CD8-positive, alpha-beta memory T cell (primary cell): ENCODE results near the gene LYG2. TPM values are rescaled to one million over a fixed set of nuclear protein-coding genes. Genes with fewer than 3 reads are reported as not detected.
"Not testable (repeated sequence)": the region's sequence is repeated elsewhere in the genome, so short reads cannot be mapped to it uniquely, and the experiment has no call there.

ENCODE experiments used
- CTCF ChIA-PET: fragments of 350-600 bp; sonication (Branson Sonifier 250); formaldehyde crosslinking; loops from one replicate; lab custom pipeline; 2021; ENCODE audit warnings: antibody characterized with exemption; lab: Charles Lee
- POLR2A ChIA-PET: fragments of 350-600 bp; sonication (Branson Sonifier 250); formaldehyde crosslinking; loops from one replicate; lab custom pipeline; 2021; ENCODE audit warnings: antibody characterized with exemption; lab: Charles Lee
- DNase-seq, 5 donors: peaks; one replicate each; pipeline versions ENCODE4 v3.0.0 to v3.0.0-alpha.2; 2020 to 2022; ENCODE audit warnings: mixed read lengths in 1 of 5
- H3K27ac ChIP-seq: one replicate; pipeline ENCODE4 v1.7.0; 2013; ENCODE audit warnings: low read depth, mild to moderate bottlenecking, low read length, moderate library complexity
- H3K27me3 ChIP-seq: 2 replicates; pipeline ENCODE4 v1.7.0; 2013; ENCODE audit warnings: low read length, mild to moderate bottlenecking; ENCODE audit not compliant: insufficient read depth, poor library complexity, severe bottlenecking
- H3K36me3 ChIP-seq: 2 replicates; pipeline ENCODE4 v1.7.0; 2013; ENCODE audit warnings: mild to moderate bottlenecking, low read length, moderate library complexity; ENCODE audit not compliant: insufficient read depth
- H3K4me1 ChIP-seq: 2 replicates; pipeline ENCODE4 v1.7.0; 2013; ENCODE audit warnings: mild to moderate bottlenecking, low read length, moderate library complexity; ENCODE audit not compliant: insufficient read depth
- H3K4me3 ChIP-seq: 2 replicates; pipeline ENCODE4 v1.7.0; 2013; ENCODE audit warnings: mild to moderate bottlenecking, low read length
- H3K9me3 ChIP-seq: 2 replicates; pipeline ENCODE4 v1.7.0; 2013; ENCODE audit warnings: mild to moderate bottlenecking, low read length
- H3K27ac Mint-ChIP-seq, 8 donors: one replicate each; pipeline ENCODE4 v1.8.0; 2020 to 2021; ENCODE audit warnings: mixed read lengths in 8 of 8, mild to moderate bottlenecking in 6 of 8, inconsistent platforms in 3 of 8, moderate library complexity in 3 of 8
- H3K27me3 Mint-ChIP-seq, 2 donors: one replicate each; pipeline ENCODE4 v1.8.0; 2020 to 2021; ENCODE audit warnings: mixed read lengths in 2 of 2, mild to moderate bottlenecking in 1 of 2, moderate library complexity in 1 of 2
- H3K36me3 Mint-ChIP-seq, 3 donors: one replicate each; pipeline ENCODE4 v1.8.0; 2020 to 2021; ENCODE audit warnings: mixed read lengths in 3 of 3, inconsistent platforms in 1 of 3, mild to moderate bottlenecking in 1 of 3
- H3K4me1 Mint-ChIP-seq, 3 donors: one replicate each; pipeline ENCODE4 v1.8.0; 2020 to 2021; ENCODE audit warnings: mixed read lengths in 3 of 3, inconsistent platforms in 1 of 3, mild to moderate bottlenecking in 1 of 3
- H3K4me3 Mint-ChIP-seq, 7 donors: one replicate each; pipeline ENCODE4 v1.8.0; 2020 to 2021; ENCODE audit warnings: mixed read lengths in 7 of 7, mild to moderate bottlenecking in 6 of 7, moderate library complexity in 4 of 7, inconsistent platforms in 2 of 7
- H3K9me3 Mint-ChIP-seq, 5 donors: one replicate each; pipeline ENCODE4 v1.8.0; 2020 to 2022; ENCODE audit warnings: mixed read lengths in 5 of 5, mild to moderate bottlenecking in 3 of 5, moderate library complexity in 2 of 5, inconsistent platforms in 1 of 5
- polyA plus RNA-seq: library from polyadenylated mRNA; unstranded; fragments of 300-500 nt; fragmentation: Illumina TruSeq; gene quantifications from one replicate; pipeline ENCODE4 v1.2.3, GENCODE V29; 2021
- total RNA-seq, 2 experiments: library from RNA; stranded (reverse); gene quantifications; one replicate each; pipeline ENCODE4 v1.2.3, GENCODE V29; 2021

The LYG2 gene
- total and polyA plus RNA-seq, 3 experiments from 2014 or later: not detected

- H3K4me3 Mint-ChIP-seq, H3K36me3 ChIP-seq, H3K4me1 ChIP-seq, H3K27me3 ChIP-seq, H3K4me3 ChIP-seq, H3K9me3 ChIP-seq, CTCF ChIA-PET, H3K27ac ChIP-seq, H3K4me1 Mint-ChIP-seq, H3K27me3 Mint-ChIP-seq, POLR2A ChIA-PET, H3K27ac Mint-ChIP-seq, DNase-seq: not testable (repeated sequence)
- H3K9me3 Mint-ChIP-seq: peaks cover 0 to 11% (median 8%) of the 10 kb centered on the region in 5 donors
- H3K36me3 Mint-ChIP-seq: peaks cover 3 to 28% (median 23%) of the 10 kb centered on the region in 3 donors
Measured at GRCh38 chr2:99278195-99278765, 22.8 kb upstream of the LYG2 start.

- no peak overlapping the region for H3K27ac Mint-ChIP-seq
- peaks cover 0 to 27% (median 18%) of the 10 kb centered on the region in 5 donors for H3K9me3 Mint-ChIP-seq
- Histone ChIP-seq H3K4me3 (no peak overlapping the region), H3K36me3 (no peaks in the 10 kb centered on the region), H3K9me3 (no peaks in the 10 kb centered on the region), H3K27me3 (no peaks in the 10 kb centered on the region), H3K4me1 (no peaks in the 10 kb centered on the region), H3K27ac (no peak overlapping the region)
- no peaks in the 10 kb centered on the region for H3K4me1 Mint-ChIP-seq
- peaks cover 3 to 36% (median 15%) of the 10 kb centered on the region in 3 donors for H3K36me3 Mint-ChIP-seq
- H3K27me3 Mint-ChIP-seq: no peaks in the 10 kb centered on the region
- no peak for DNase-seq
- H3K4me3 Mint-ChIP-seq: no peak overlapping the region
- ChIA-PET CTCF (no interaction called here), POLR2A (no interaction called here)
Measured at GRCh38 chr2:99275882-99276281, 20.4 kb upstream of the LYG2 start.

- no peak for DNase-seq
- ChIA-PET CTCF (no interaction called here), POLR2A (no interaction called here)
- H3K9me3 ChIP-seq: no peaks in the 10 kb centered on the region
- Mint-ChIP-seq H3K4me1 (no peaks in the 10 kb centered on the region), H3K27me3 (peaks cover 0 to 1% of the 10 kb centered on the region in 2 donors), H3K36me3 (peaks cover 3 to 7% (median 4%) of the 10 kb centered on the region in 3 donors), H3K27ac (no peak overlapping the region), H3K9me3 (no peaks in the 10 kb centered on the region), H3K4me3 (no peak overlapping the region)
- no peak overlapping the region for H3K27ac ChIP-seq
- H3K4me1 ChIP-seq: no peaks in the 10 kb centered on the region
- H3K27me3 ChIP-seq: no peaks in the 10 kb centered on the region
- no peak overlapping the region for H3K4me3 ChIP-seq
- no peaks in the 10 kb centered on the region for H3K36me3 ChIP-seq
Measured at GRCh38 chr2:99261242-99261641, 5.8 kb upstream of the LYG2 start.

GRCh38 chr2:99260184-99260583 is 4.7 kb upstream of the LYG2 start:
- no peaks in the 10 kb centered on the region for H3K9me3 Mint-ChIP-seq
- H3K4me1 ChIP-seq: no peaks in the 10 kb centered on the region
- CTCF ChIA-PET: no interaction called here
- no peak overlapping the region for H3K4me3 ChIP-seq
- H3K27me3 Mint-ChIP-seq: peaks cover 0 to 1% of the 10 kb centered on the region in 2 donors
- no peak for DNase-seq
- no peak overlapping the region for H3K27ac Mint-ChIP-seq
- H3K36me3 Mint-ChIP-seq: peaks cover 3 to 8% (median 4%) of the 10 kb centered on the region in 3 donors
- POLR2A ChIA-PET: no interaction called here
- H3K4me3 Mint-ChIP-seq: no peak overlapping the region
- no peaks in the 10 kb centered on the region for H3K9me3 ChIP-seq
- no peaks in the 10 kb centered on the region for H3K4me1 Mint-ChIP-seq
- no peaks in the 10 kb centered on the region for H3K36me3 ChIP-seq
- no peak overlapping the region for H3K27ac ChIP-seq
- no peaks in the 10 kb centered on the region for H3K27me3 ChIP-seq

GRCh38 chr2:99259465-99259864 is 4.0 kb upstream of the LYG2 start:
- H3K27me3 ChIP-seq: no peaks in the 10 kb centered on the region
- CTCF ChIA-PET: no interaction called here

GRCh38 chr2:99256677-99257076 is 1.2 kb upstream of the LYG2 start:
- H3K27ac ChIP-seq: no peak overlapping the region
- Mint-ChIP-seq H3K4me1 (no peaks in the 10 kb centered on the region), H3K27ac (no peak overlapping the region), H3K9me3 (no peaks in the 10 kb centered on the region), H3K27me3 (peaks cover 0 to 1% of the 10 kb centered on the region in 2 donors), H3K4me3 (no peak overlapping the region), H3K36me3 (peaks cover 0 to 2% (median 0%) of the 10 kb centered on the region in 3 donors)
- no peaks in the 10 kb centered on the region for H3K36me3 ChIP-seq
- H3K4me3 ChIP-seq: no peak overlapping the region
- H3K4me1 ChIP-seq: no peaks in the 10 kb centered on the region
- H3K27me3 ChIP-seq: no peaks in the 10 kb centered on the region
- no peak for DNase-seq
- H3K9me3 ChIP-seq: no peaks in the 10 kb centered on the region
- POLR2A ChIA-PET: no interaction called here
- CTCF ChIA-PET: no interaction called here

More at GRCh38 chr2:99259465-99259864, 4.0 kb upstream of the LYG2 start:
- H3K36me3 ChIP-seq: no peaks in the 10 kb centered on the region
- Mint-ChIP-seq H3K9me3 (no peaks in the 10 kb centered on the region), H3K36me3 (peaks cover 3 to 8% (median 4%) of the 10 kb centered on the region in 3 donors), H3K4me1 (no peaks in the 10 kb centered on the region), H3K4me3 (no peak overlapping the region), H3K27ac (no peak overlapping the region), H3K27me3 (peaks cover 0 to 1% of the 10 kb centered on the region in 2 donors)
- no peaks in the 10 kb centered on the region for H3K4me1 ChIP-seq
- H3K4me3 ChIP-seq: no peak overlapping the region
- POLR2A ChIA-PET: no interaction called here
- no peak for DNase-seq
- no peak overlapping the region for H3K27ac ChIP-seq
- H3K9me3 ChIP-seq: no peaks in the 10 kb centered on the region

GRCh38 chr2:99249951-99250350 is 5.5 kb downstream of the LYG2 start:
- no peak overlapping the region for H3K4me3 Mint-ChIP-seq
- H3K27me3 Mint-ChIP-seq: no peaks in the 10 kb centered on the region
- no peaks in the 10 kb centered on the region for H3K4me1 ChIP-seq
- CTCF ChIA-PET: no interaction called here
- H3K27ac ChIP-seq: no peak overlapping the region
- DNase-seq: no peak
- no peaks in the 10 kb centered on the region for H3K4me1 Mint-ChIP-seq
- POLR2A ChIA-PET: no interaction called here
- H3K4me3 ChIP-seq: no peak overlapping the region
- no peaks in the 10 kb centered on the region for H3K27me3 ChIP-seq
- no peak overlapping the region for H3K27ac Mint-ChIP-seq
- peaks cover 5 to 15% (median 10%) of the 10 kb centered on the region in 3 donors for H3K36me3 Mint-ChIP-seq
- no peaks in the 10 kb centered on the region for H3K36me3 ChIP-seq
- H3K9me3 Mint-ChIP-seq: peaks cover 0 to 6% (median 2%) of the 10 kb centered on the region in 5 donors
- H3K9me3 ChIP-seq: no peaks in the 10 kb centered on the region

- no peaks in the 10 kb centered on the region for H3K27me3 Mint-ChIP-seq
- no peaks in the 10 kb centered on the region for H3K4me1 ChIP-seq
- no peak overlapping the region for H3K4me3 Mint-ChIP-seq
- peaks cover 8 to 12% (median 9%) of the 10 kb centered on the region in 3 donors for H3K36me3 Mint-ChIP-seq
- H3K27ac ChIP-seq: no peak overlapping the region
- H3K36me3 ChIP-seq: no peaks in the 10 kb centered on the region
- POLR2A ChIA-PET: no interaction called here
- no peaks in the 10 kb centered on the region for H3K27me3 ChIP-seq
- H3K27ac Mint-ChIP-seq: no peak overlapping the region
- no peak overlapping the region for H3K4me3 ChIP-seq
- H3K9me3 ChIP-seq: no peaks in the 10 kb centered on the region
- no peaks in the 10 kb centered on the region for H3K4me1 Mint-ChIP-seq
- H3K9me3 Mint-ChIP-seq: peaks cover 0 to 3% (median 1%) of the 10 kb centered on the region in 5 donors
- CTCF ChIA-PET: no interaction called here
- no peak for DNase-seq
Measured at GRCh38 chr2:99242151-99242550, 13.3 kb downstream of the LYG2 start.
